Activated CD4-positive, alpha-beta T cell treated with anti-CD3 and anti-CD28 coated beads, Interleukin-2, amount 50 U/mL, for 4 hours (primary cell): ENCODE measurements around the gene RPS26.
"Not testable (repeated sequence)": the region's sequence is repeated elsewhere in the genome, so short reads cannot be mapped to it uniquely, and the experiment has no call there.

ENCODE experiments used
- DNase-seq, 2 experiments: peaks; one replicate each; pipeline ENCODE4 v3.0.0-alpha.2; 2020

The RPS26 gene

GRCh38 chr12:56041552-56042429, at the start of gene RPS26:
TSS of gene RPS26 (plus strand) at chr12:56041918. CDS start at chr12:56042167, 249 bp downstream.
- peak; percentile 81 to 86 for DNase-seq

- DNase-seq: no peak
These were observed 48.4 kb upstream of the RPS26 start for GRCh38 chr12:55993230-55993853.

- DNase-seq: no peak
These were observed 46.4 kb upstream of the RPS26 start for GRCh38 chr12:55995366-55995765.

GRCh38 chr12:55996201-55996714, 45.5 kb upstream of the RPS26 start:
- DNase-seq: peak; percentile 50 to 56

- DNase-seq: no peak
These were observed 44.8 kb upstream of the RPS26 start, which contains the start of gene SUOX for GRCh38 chr12:55996715-55997534. TSS of gene SUOX (plus strand) at chr12:55997276. CDS start at chr12:56002222, 4,946 bp downstream.

- no peak for DNase-seq
These were observed 44.2 kb upstream of the RPS26 start for GRCh38 chr12:55997535-55997859.

- not testable (repeated sequence) for DNase-seq
These were observed 42.2 kb upstream of the RPS26 start for GRCh38 chr12:55999522-55999921.

GRCh38 chr12:55999999-56000540, 41.6 kb upstream of the RPS26 start:
- DNase-seq: not testable (repeated sequence)

- no peak for DNase-seq
These were observed 40.1 kb upstream of the RPS26 start for GRCh38 chr12:56001487-56002100.

- DNase-seq: not testable (repeated sequence)
These were observed 38.3 kb upstream of the RPS26 start for GRCh38 chr12:56003376-56003775.

- no peak for DNase-seq
These were observed 37.5 kb upstream of the RPS26 start for GRCh38 chr12:56004211-56004610.

GRCh38 chr12:56007564-56008559, 33.9 kb upstream of the RPS26 start:
- peak; percentile 65 to 66 for DNase-seq

GRCh38 chr12:56010111-56010570, 31.6 kb upstream of the RPS26 start:
- no peak for DNase-seq

GRCh38 chr12:56011509-56012090, 30.1 kb upstream of the RPS26 start:
- DNase-seq: no peak

GRCh38 chr12:56013482-56013881, 28.2 kb upstream of the RPS26 start:
- no peak for DNase-seq

GRCh38 chr12:56014205-56014604, 27.5 kb upstream of the RPS26 start:
- DNase-seq: no peak

GRCh38 chr12:56017181-56017580, 24.5 kb upstream of the RPS26 start:
- no peak for DNase-seq

- no peak for DNase-seq
These were observed 23.4 kb upstream of the RPS26 start for GRCh38 chr12:56018356-56018755.

- no peak for DNase-seq
These were observed 21.1 kb upstream of the RPS26 start, which contains the start of gene IKZF4 for GRCh38 chr12:56020423-56021184. TSS of gene IKZF4 (plus strand) at chr12:56021043. CDS start at chr12:56021494, 451 bp downstream.
